NOMO-1 treated with DMSO at 0.1 percent for 48 hours (cell line): Measurements from ENCODE around the gene MRPL43.

Experiments
- DNase-seq: peaks from one replicate; lab custom pipeline; 2025; ENCODE audit not compliant: unreplicated experiment; lab: John Stamatoyannopoulos, UW

MRPL43 gene

GRCh38 chr10:101020427-101021075 is 33.3 kb upstream of the MRPL43 start:
- no peak for DNase-seq

- DNase-seq, result no peak
Observed at GRCh38 chr10:101019440-101019703, 32.1 kb upstream of the MRPL43 start.

GRCh38 chr10:101018600-101019439 is 31.5 kb upstream of the MRPL43 start:
- peak; percentile 78 for DNase-seq

GRCh38 chr10:101018118-101018599 is 30.9 kb upstream of the MRPL43 start:
- peak; percentile 20 for DNase-seq

GRCh38 chr10:101016814-101017213 is 29.5 kb upstream of the MRPL43 start:
- DNase-seq, result no peak

DNA sequence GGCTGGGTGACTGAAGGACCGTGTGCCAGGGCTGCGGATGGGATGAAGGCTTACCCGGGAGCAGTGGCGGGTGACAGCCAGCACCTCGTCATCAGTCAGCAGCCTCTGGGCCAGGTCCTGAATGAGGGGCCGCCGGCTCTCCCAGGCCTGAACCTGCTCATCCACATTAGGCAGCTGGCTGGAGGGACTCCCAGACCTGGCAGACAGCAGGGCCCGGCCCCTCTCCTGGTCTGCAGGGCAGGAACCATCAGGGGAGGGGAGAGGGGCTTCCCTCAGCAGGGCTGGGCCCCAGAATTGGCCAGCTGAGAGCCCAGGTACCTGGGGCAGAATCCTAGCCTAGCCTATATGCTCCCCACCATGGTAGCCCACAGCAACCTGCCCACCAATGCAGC is 28.3 kb upstream of the MRPL43 start:
- DNase-seq, result no peak

- DNase-seq, result peak; percentile 34
Observed at GRCh38 chr10:101014966-101015581, 27.8 kb upstream of the MRPL43 start.

- peak; percentile 41 for DNase-seq
Observed at GRCh38 chr10:101014230-101014884, 27.1 kb upstream of the MRPL43 start.

GRCh38 chr10:101013365-101013825 is 26.1 kb upstream of the MRPL43 start:
- no peak for DNase-seq

- peak; percentile 87 for DNase-seq
Observed at GRCh38 chr10:101012525-101013364, 25.4 kb upstream of the MRPL43 start.

GRCh38 chr10:101011517-101012423 is 24.5 kb upstream of the MRPL43 start:
- no peak for DNase-seq

DNA sequence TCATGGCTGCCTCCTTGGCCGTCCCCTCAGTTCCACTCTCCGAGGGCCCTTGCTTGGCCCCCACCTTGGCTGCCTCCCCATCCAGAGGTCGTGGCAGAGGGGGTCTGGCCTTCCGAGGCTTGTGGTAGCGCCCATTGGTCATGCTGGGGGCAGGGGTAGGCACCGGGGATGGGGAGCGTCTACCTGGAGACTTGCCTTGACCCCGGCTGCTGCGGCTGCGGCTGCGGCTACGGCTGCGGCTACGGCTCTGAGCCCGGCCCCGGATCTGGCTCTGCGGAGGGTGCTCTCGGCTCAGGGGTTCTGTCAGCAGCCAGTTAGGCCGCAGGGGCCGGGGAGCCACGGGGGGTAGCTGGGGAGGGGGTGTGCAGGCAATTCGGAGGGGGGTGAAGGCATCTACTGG is 23.0 kb upstream of the MRPL43 start:
- DNase-seq, result no peak

GRCh38 chr10:101008823-101009423 is 21.6 kb upstream of the MRPL43 start:
- DNase-seq, result no peak

DNA sequence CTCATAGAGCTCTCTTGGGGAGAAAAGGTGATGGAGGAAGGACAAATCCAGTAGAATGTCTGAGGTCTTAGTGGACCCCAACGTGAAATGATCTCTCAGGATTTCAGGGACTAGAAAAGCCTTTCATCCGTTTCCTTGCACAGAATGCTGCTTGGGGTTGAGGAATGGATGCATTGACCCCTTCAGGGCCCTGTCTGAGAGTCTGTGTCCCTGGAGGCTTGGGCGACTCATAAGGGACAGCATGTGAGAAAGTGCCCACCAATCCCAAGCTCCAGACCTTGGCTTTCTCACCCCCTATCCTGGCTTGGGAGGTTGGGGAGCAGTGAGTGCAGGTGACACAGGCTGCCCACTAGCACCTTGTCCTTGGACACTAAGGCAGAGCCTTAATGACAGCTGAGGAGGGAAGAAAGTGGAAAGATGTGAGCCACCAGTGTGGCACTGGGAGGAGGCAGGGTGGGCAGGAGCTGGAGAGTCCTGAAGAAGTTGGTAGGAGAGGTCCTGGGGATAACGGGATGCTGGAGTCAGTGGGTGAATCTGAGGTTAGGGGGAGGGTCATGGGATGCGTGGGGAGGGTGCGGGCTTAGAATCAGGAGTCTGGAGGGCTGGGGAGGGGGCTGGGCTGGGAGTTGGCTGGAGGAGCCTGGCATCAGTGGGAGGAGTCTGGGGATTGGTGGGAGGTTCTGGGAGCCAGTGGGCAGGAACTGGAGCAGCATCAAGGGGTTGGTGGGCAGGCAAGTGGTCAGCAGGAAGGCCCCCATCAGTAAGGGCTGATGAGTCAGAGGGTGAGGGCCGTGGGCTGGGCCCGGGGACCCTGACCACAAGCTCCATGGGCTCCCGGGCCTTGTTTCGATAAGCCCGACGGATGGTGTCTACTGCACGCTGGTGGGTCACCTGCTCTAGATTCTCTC is 20.9 kb upstream of the MRPL43 start:
- DNase-seq, result no peak

DNA sequence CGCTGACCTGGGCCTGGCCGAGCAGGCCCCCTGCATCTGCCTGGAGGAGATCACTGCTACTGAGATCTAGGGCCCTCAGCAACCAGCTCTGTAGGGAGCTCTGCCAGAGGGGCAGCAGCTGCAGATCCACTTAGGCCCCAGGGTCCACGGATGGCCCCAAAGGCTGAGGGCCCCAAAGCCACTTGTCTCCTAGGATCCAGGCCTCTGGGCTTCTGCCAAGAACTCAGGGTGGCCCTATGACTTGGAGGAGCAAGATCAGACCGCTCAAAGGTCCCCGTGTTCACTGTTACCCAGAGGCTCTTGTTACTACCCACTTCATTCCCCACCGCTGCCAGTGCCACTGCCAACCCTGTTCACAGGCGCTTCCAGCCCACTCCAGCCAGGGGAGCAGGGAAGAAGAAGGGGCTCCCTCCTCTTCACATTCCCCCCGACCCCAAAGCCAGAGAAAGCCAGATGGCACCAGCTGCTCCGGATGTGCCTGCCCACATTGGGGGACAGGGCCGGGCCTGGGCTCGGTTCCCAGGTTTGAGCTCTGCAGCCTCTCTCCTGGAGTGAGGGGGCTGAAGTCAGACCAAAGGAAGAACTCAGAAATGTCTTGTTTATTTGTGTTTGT is 19.9 kb upstream of the MRPL43 start:
- no peak for DNase-seq

GRCh38 chr10:101006593-101007098 is 19.3 kb upstream of the MRPL43 start:
- DNase-seq, result no peak

GRCh38 chr10:101005869-101006567 is 18.7 kb upstream of the MRPL43 start:
- DNase-seq, result no peak
